GM21447 (cell line): ENCODE results near the gene AMIGO1.

ENCODE experiments used
- ATAC-seq: cut with Tn5 transposase; IDR thresholded peaks from one replicate; pipeline ENCODE4 v1.9.1; 2021; ENCODE audit not compliant: unreplicated experiment

The AMIGO1 gene

GRCh38 chr1:109503935-109504334, 5.6 kb downstream of the AMIGO1 start:
- ATAC-seq = no peak

- no peak for ATAC-seq
Measured at GRCh38 chr1:109502364-109502851, 7.1 kb downstream of the AMIGO1 start.

- ATAC-seq = no peak
Measured at GRCh38 chr1:109501644-109502363, 7.7 kb downstream of the AMIGO1 start.

- no peak for ATAC-seq
Measured at GRCh38 chr1:109500941-109501381, 8.6 kb downstream of the AMIGO1 start.

- no peak for ATAC-seq
Measured at GRCh38 chr1:109499661-109500536, 9.6 kb downstream of the AMIGO1 start.

- no peak for ATAC-seq
Measured at GRCh38 chr1:109499081-109499480, 10.4 kb downstream of the AMIGO1 start.

GRCh38 chr1:109498161-109498801, 11.2 kb downstream of the AMIGO1 start:
- no peak for ATAC-seq

- no peak for ATAC-seq
Measured at GRCh38 chr1:109497449-109498160, 11.9 kb downstream of the AMIGO1 start.

- no peak for ATAC-seq
Measured at GRCh38 chr1:109495738-109496137, 13.8 kb downstream of the AMIGO1 start.

GRCh38 chr1:109493805-109494539, 15.6 kb downstream of the AMIGO1 start, which contains the start of gene CYB561D1:
CYB561D1 (plus strand) TSS chr1:109494094; CDS start chr1:109494140, 46 bp downstream.
- peak; percentile 87 for ATAC-seq

- no peak for ATAC-seq
Measured at GRCh38 chr1:109493227-109493626, 16.3 kb downstream of the AMIGO1 start.

- ATAC-seq = no peak
Measured at GRCh38 chr1:109492779-109493178, 16.7 kb downstream of the AMIGO1 start.

- ATAC-seq = no peak
Measured at GRCh38 chr1:109491372-109491771, 18.2 kb downstream of the AMIGO1 start.

GRCh38 chr1:109490934-109491302, 18.6 kb downstream of the AMIGO1 start:
- no peak for ATAC-seq

- ATAC-seq = no peak
Measured at GRCh38 chr1:109490029-109490933, 19.2 kb downstream of the AMIGO1 start.

- ATAC-seq = no peak
Measured at GRCh38 chr1:109488696-109489095, 20.8 kb downstream of the AMIGO1 start.

GRCh38 chr1:109488201-109488600, 21.3 kb downstream of the AMIGO1 start:
- ATAC-seq = no peak

- no peak for ATAC-seq
Measured at GRCh38 chr1:109487261-109487660, 22.3 kb downstream of the AMIGO1 start.

GRCh38 chr1:109485001-109485400, 24.5 kb downstream of the AMIGO1 start:
- no peak for ATAC-seq
